ENCODE results near the gene ZNF480.
"Not testable (repeated sequence)": the region's sequence is repeated elsewhere in the genome, so short reads cannot be mapped to it uniquely, and the experiment has no call there.

The ZNF480 gene

DNA sequence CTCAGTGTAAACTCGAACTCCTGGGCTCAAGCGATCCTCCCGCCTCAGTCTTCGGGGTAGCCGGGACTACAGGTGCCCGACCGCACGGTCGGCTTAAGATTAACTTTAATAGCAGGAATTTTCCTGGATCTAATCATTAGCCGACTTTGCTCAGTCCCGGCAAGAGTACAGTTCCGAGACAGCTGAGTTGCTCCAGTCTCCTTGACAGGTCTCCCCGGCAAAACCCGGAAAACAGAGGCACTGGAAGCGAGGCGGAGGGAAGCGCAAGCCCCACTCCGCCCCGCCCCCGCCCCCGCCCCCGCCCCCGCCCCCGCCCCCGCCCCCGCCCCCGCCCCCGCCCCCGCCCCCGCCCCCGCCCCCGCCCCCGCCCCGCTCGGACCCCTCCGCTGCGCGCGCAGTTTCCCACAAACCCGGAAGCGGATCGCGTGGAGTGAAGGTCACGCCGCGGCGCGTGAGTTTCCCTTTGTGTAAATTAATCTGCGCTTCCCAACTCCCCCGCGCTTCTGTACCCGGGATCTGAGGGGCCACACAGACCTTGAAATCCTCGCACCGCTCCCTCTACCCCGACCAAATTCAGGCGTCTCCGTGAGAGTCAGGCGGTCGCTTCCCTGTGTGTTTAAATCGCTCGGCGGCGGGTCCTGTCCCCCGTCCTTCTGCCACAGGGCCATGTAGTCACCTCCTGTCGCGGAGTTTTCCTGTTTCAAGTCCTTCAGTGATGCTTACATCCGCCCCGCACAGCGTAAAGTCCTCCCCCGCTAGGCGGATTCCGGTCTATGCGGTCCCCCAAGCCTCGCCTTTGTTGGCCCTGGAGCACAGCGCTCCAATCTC is at the start of gene ZNF480:
Gene ZNF480, plus strand, starts transcription at position 397 of the 828 bp plus-strand sequence. CDS start 3,244 bp downstream, outside the sequence.
- TF ChIP-seq CTCF (IDR thresholded peaks at IDR 0.05; ENCODE audit: insufficient read depth, missing control alignments), result no peak
- DNase-seq (ENCODE audit: insufficient read length, low spot score), result peak; percentile 24
- FAIRE-seq, result no peak

DNA sequence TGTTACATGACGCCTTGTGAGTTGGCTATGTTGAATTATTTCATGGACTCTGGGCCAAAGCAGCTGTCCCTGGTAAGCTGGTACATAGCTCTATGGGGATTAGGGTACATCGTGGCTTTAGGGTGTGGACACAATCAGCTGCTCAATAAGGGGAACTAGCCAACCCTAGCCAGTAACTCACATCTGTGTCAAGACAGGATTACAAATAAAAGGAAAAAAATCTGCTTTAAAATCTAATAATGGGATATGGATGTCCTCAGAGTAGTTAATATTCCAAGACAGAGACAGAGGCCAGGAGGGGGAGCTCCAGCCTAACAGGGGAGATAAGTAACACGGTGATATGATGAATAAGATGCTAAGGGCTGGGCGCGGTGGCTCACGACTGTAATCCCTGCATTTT is 48.7 kb upstream of the ZNF480 start:
- FAIRE-seq, result no peak
- peak; percentile 87 for TF ChIP-seq CTCF (IDR thresholded peaks at IDR 0.05; ENCODE audit: insufficient read depth, missing control alignments)
- DNase-seq (ENCODE audit: insufficient read length, low spot score), result no peak

DNA sequence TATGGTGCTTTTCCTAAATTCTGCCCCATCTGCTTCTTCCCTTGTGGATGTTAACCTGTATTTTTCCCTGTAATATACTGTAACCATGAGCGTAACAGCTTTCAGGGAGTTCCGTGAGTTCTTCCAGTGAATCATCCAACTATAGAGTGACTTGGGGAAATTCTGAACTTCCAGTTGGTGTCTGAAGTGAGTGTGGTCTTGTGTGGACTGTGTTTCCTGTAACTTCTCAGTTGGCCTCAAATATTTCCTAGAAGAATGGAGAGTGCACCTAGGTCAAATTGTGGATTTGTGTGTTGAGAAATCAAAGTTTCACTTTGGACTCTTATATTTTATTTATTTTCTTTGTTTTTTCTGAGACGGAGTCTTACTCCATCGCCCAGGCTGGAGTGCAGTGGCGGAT is 38.5 kb upstream of the ZNF480 start:
- no peak for FAIRE-seq
- DNase-seq (ENCODE audit: insufficient read length, low spot score), result no peak
- no peak for TF ChIP-seq CTCF (IDR thresholded peaks at IDR 0.05; ENCODE audit: insufficient read depth, missing control alignments)

GRCh38 chr19:52265556-52265955 is 31.4 kb upstream of the ZNF480 start:
- FAIRE-seq, result not testable (repeated sequence)

DNA sequence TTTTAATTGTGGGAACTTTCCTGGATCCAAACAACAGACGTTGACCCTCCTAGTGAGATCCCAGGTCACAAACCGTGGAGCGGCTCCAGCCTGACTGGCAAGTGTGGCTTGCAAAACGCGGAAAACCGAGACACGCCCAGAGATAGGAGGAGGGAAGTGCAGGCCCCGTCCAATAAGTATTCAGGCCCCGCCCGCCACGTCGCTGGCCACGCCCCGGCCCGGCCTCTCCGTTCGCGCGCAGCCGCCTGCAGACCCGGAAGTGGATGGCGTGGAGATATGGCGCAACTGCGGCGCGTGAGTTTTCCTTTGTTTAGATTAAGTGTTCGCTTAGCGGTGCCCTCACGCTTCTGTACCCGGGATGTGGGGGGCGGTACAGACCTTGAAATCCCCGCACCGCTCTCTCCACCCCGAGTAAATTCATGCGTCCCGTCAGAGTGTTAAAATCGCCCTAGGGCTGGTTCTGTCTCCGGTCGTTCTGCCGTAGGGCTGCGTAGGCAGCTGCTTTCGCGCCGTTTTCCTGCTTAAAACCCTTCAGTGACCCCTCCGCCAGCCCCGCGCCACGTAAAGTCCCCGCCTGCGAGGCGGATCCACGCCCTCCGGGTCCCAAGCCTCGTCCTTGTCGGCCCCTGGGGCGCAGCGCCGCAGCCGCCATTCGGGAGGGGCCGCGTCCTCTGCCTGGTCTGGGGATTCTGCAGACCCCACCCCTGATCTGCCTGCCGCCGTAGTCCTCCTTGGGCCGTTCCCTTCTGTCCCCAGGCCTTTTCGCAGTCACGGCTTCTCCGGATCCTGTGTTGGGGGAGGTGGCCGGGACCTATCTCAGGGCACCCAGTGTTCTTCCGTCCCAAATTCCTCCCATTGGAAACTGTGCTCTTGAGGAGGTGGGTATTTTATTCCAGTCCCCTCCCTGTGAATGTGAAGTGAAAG is 27.4 kb upstream of the ZNF480 start, which contains the start of gene ZNF766:
Gene ZNF766, plus strand, starts transcription at position 250 of the 924 bp plus-strand sequence. Its CDS starts 27 bp downstream, at position 277.
- peak; percentile 82 for DNase-seq (ENCODE audit: insufficient read length, low spot score)
- no peak for TF ChIP-seq CTCF (IDR thresholded peaks at IDR 0.05; ENCODE audit: insufficient read depth, missing control alignments)
- FAIRE-seq, result no peak

More at GRCh38 chr19:52265556-52265955, 31.4 kb upstream of the ZNF480 start:
- not testable (repeated sequence) for DNase-seq (ENCODE audit: insufficient read length, low spot score)

DNA sequence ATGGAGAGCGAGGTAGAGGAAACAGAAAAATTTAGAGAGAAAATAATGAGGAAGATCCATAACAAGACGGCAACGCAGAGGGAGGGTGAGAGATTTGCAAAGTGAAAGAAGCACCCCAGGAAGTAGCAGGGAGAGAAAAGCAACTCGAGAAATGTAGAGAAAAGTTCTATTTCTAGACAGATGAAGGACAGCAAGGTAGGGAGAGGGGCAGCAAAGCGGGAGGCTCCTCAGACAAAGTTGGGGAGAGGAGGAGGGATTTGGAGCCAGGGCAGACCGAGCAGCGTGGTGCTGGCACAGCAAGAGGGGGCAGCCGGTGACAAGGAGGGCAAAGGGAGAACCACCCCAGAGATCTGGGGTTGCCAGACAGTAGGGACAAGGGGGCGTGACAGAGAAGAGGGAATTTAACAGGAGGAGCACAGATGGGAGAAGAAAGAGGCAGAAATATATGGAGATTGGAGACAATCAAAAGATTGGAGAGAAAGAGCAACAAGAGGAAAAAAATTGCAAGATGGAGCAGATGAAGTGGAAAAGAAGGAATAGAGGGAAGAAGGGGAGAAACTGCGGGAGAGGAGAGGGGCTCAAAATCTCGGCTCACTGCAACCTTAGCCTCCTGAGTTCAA is 26.6 kb upstream of the ZNF480 start:
- FAIRE-seq (no peak), DNase-seq (ENCODE audit: insufficient read length, low spot score) (no peak)

More for the DNA sequence above, 26.6 kb upstream of the ZNF480 start:
- no peak for TF ChIP-seq CTCF (IDR thresholded peaks at IDR 0.05; ENCODE audit: insufficient read depth, missing control alignments)

All from D721Med (cell line).